HepG2 (cell line): ENCODE data around the gene TFF1. TPM values are rescaled to one million over a fixed set of nuclear protein-coding genes. Genes with fewer than 3 reads are reported as not detected.

Experiments used
- BHLHE40 ChIP-seq: IDR thresholded peaks from 2 replicates; pipeline ENCODE4 v1.6.1; 2011; ENCODE audit warnings: low read length, improper control_type of control experiment
- CBFB ChIP-seq: sonication (generic); formaldehyde crosslinking; IDR thresholded peaks from 2 replicates; pipeline ENCODE4 v1.4.0; 2020; ENCODE audit warnings: missing genetic modification reagents
- CC2D1A ChIP-seq: sonication (generic); formaldehyde crosslinking; IDR thresholded peaks from 2 replicates; pipeline ENCODE4 v1.8.1; 2023; ENCODE audit warnings: mild to moderate bottlenecking, missing genetic modification reagents
- EED ChIP-seq: sonication (generic); formaldehyde crosslinking; IDR thresholded peaks from 2 replicates; pipeline ENCODE4 v1.5.0; 2020; ENCODE audit warnings: mild to moderate bottlenecking, missing genetic modification reagents
- ELF3 ChIP-seq: IDR thresholded peaks from 2 replicates; pipeline ENCODE4 v1.6.1; 2016; ENCODE audit warnings: missing genetic modification reagents, missing compliant biosample characterization
- MXI1 ChIP-seq: IDR thresholded peaks from 3 replicates; pipeline ENCODE4 v1.6.1; 2012; ENCODE audit warnings: low read depth, low read length, inconsistent platforms, borderline replicate concordance
- MYC ChIP-seq: sonication (generic); formaldehyde crosslinking; IDR thresholded peaks from 2 replicates; pipeline ENCODE4 v1.9.0; 2021; ENCODE audit warnings: missing genetic modification reagents, borderline replicate concordance
- RBAK ChIP-seq: sonication (generic); formaldehyde crosslinking; IDR thresholded peaks from 2 replicates; pipeline ENCODE4 v1.5.1; 2020; ENCODE audit warnings: mild to moderate bottlenecking, missing genetic modification reagents
- SUZ12 ChIP-seq: fragments of 150-350 bp; IDR thresholded peaks from 2 replicates; pipeline ENCODE4 v1.6.1; 2014; ENCODE audit warnings: low read depth, low read length
- ZFP1 ChIP-seq: IDR thresholded peaks from 2 replicates; pipeline ENCODE4 v1.6.1; 2016
- ZNF24 ChIP-seq: fragments of 450-650 bp; IDR thresholded peaks from 2 replicates; pipeline ENCODE4 v1.6.1; 2017; ENCODE audit warnings: antibody characterized with exemption, mild to moderate bottlenecking
- ZNF30 ChIP-seq: sonication (generic); formaldehyde crosslinking; IDR thresholded peaks from 2 replicates; pipeline ENCODE4 v1.5.0; 2020; ENCODE audit warnings: mild to moderate bottlenecking, missing genetic modification reagents
- ZNF501 ChIP-seq: sonication (generic); formaldehyde crosslinking; IDR thresholded peaks from 2 replicates; pipeline ENCODE4 v1.5.1; 2020; ENCODE audit warnings: mild to moderate bottlenecking, moderate library complexity, missing genetic modification reagents
- ZNF547 ChIP-seq: sonication (generic); formaldehyde crosslinking; IDR thresholded peaks from 2 replicates; pipeline ENCODE4 v1.5.1; 2020; ENCODE audit warnings: mild to moderate bottlenecking, missing genetic modification reagents
- ZNF564 ChIP-seq: sonication (generic); formaldehyde crosslinking; IDR thresholded peaks from 2 replicates; pipeline ENCODE4 v1.8.1; 2023; ENCODE audit warnings: mild to moderate bottlenecking, missing genetic modification reagents
- ZNF567 ChIP-seq: sonication (generic); formaldehyde crosslinking; IDR thresholded peaks from 2 replicates; pipeline ENCODE4 v1.8.1; 2023; ENCODE audit warnings: mild to moderate bottlenecking, missing genetic modification reagents, borderline replicate concordance
- ZNF607 ChIP-seq: sonication (generic); formaldehyde crosslinking; IDR thresholded peaks from 2 replicates; pipeline ENCODE4 v1.5.1; 2020; ENCODE audit warnings: missing genetic modification reagents, mild to moderate bottlenecking, borderline replicate concordance
- polyA plus RNA-seq, 8 experiments: library from polyadenylated mRNA; depleted of rRNA in 3 of 8; stranded (reverse) in 7 of 8; unstranded in 1 of 8; fragments of >200 nt; fragmentation: Illumina TruSeq in 4 of 8; extraction: Trizol in 4 of 8; gene quantifications; 2 replicates each; pipeline versions ENCODE4 v1.2.1 to v1.2.3, GENCODE V29; 2011 to 2016; ENCODE audit warnings: low read depth in 4 of 8, missing spikeins in 1 of 8, mixed read lengths in 1 of 8; ENCODE audit not compliant: insufficient read depth in 1 of 8
- total RNA-seq, 5 experiments: library from RNA; depleted of rRNA; stranded (reverse); fragments of >200 nt; fragmentation: Illumina TruSeq; extraction: Trizol; gene quantifications; 2 replicates each; pipeline ENCODE4 v1.2.3, GENCODE V29; 2016; ENCODE audit warnings: low read depth in 1 of 5
- TF ChIP-seq, protein P1 (sequence below): IDR thresholded peaks from 2 replicates; pipeline ENCODE4 v1.6.1; 2018; ENCODE audit warnings: missing genetic modification reagents, mild to moderate bottlenecking, missing compliant biosample characterization
- TF ChIP-seq, protein P2 (sequence below): sonication (generic); formaldehyde crosslinking; IDR thresholded peaks from 2 replicates; pipeline ENCODE4 v1.5.0; 2020; ENCODE audit warnings: missing genetic modification reagents, mild to moderate bottlenecking, borderline replicate concordance
- TF ChIP-seq, protein P3 (sequence below): sonication (generic); formaldehyde crosslinking; IDR thresholded peaks from 2 replicates; pipeline ENCODE4 v1.5.1; 2020; ENCODE audit warnings: mild to moderate bottlenecking, missing genetic modification reagents
- TF ChIP-seq, protein P4 (sequence below): sonication (generic); formaldehyde crosslinking; IDR thresholded peaks from 2 replicates; pipeline ENCODE4 v1.5.1; 2020; ENCODE audit warnings: missing genetic modification reagents, mild to moderate bottlenecking, borderline replicate concordance
- TF ChIP-seq, protein P5 (sequence below): sonication (generic); formaldehyde crosslinking; IDR thresholded peaks from 2 replicates; pipeline ENCODE4 v1.5.1; 2020; ENCODE audit warnings: mild to moderate bottlenecking, missing genetic modification reagents, borderline replicate concordance
- TF ChIP-seq, protein P6 (sequence below): sonication (generic); formaldehyde crosslinking; IDR thresholded peaks from 2 replicates; pipeline ENCODE4 v1.4.0; 2020; ENCODE audit warnings: missing genetic modification reagents

Gene TFF1
- total and polyA plus RNA-seq, 2 of the 13 experiments (the other 11 are each of a cell fraction or from before 2014, with no cell fraction given), result 0.24 to 19.4 TPM

DNA sequence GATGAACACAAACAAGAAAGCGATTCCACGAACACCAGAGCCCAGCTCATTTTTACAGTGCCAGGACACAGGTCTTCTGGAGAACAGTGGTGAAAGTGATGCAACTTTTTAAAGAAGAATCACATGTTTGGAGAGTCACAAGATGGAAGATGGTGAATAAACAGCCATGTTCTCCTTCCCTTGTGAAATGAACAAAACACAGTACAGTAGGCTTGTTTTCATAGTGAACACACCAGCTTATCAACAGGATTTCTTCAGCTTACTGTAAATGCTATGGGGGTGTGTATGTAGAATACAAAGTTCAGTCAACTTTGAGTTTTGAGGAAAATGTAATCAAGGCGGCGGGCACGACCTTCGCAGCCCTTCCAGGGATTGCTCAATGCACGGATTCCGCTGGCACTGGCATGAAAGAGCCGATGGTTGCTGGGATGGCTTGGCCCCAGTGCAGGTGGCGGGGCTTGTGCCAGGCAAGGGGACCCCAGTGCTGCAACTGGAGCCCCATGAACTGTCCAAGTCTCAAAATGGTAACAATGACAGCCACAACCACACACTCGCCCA is 19.8 kb upstream of the TFF1 start (continued):
- TF ChIP-seq MXI1 (no peak), RBAK (CRISPR knock-in tag) (0 out of 2 replicates have a peak, but pooled peaks have one; percentile 32), MYC (no peak; the same call in 1 of the 2 replicates), BHLHE40 (no peak), CC2D1A (CRISPR knock-in tag) (no peak), ZNF607 (CRISPR knock-in tag) (peak; percentile 40; the same call in 1 of the 2 replicates), ZNF564 (CRISPR knock-in tag) (no peak; the same call in 1 of the 2 replicates), SUZ12 (no peak), ZNF24 (no peak), ELF3 (CRISPR knock-in tag) (peak; percentile 71), ZNF30 (CRISPR knock-in tag) (no peak), ZNF567 (no peak), ZFP1 (CRISPR knock-in tag) (peak; percentile 62; the same call in 1 of the 2 replicates), EED (no peak), CBFB (peak; percentile 71), ZNF547 (no peak), ZNF501 (CRISPR knock-in tag) (peak; percentile 62; the same call in 1 of the 2 replicates)
- TF ChIP-seq, protein P1, sequence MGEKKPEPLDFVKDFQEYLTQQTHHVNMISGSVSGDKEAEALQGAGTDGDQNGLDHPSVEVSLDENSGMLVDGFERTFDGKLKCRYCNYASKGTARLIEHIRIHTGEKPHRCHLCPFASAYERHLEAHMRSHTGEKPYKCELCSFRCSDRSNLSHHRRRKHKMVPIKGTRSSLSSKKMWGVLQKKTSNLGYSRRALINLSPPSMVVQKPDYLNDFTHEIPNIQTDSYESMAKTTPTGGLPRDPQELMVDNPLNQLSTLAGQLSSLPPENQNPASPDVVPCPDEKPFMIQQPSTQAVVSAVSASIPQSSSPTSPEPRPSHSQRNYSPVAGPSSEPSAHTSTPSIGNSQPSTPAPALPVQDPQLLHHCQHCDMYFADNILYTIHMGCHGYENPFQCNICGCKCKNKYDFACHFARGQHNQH (CRISPR knock-in tag), result peak; percentile 94
- TF ChIP-seq, protein P2, sequence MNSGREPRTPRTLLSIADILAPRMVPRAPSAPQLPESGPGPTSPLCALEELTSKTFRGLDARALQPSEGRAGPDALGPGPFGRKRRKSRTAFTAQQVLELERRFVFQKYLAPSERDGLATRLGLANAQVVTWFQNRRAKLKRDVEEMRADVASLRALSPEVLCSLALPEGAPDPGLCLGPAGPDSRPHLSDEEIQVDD (CRISPR knock-in tag), result no peak
- TF ChIP-seq, protein P3, sequence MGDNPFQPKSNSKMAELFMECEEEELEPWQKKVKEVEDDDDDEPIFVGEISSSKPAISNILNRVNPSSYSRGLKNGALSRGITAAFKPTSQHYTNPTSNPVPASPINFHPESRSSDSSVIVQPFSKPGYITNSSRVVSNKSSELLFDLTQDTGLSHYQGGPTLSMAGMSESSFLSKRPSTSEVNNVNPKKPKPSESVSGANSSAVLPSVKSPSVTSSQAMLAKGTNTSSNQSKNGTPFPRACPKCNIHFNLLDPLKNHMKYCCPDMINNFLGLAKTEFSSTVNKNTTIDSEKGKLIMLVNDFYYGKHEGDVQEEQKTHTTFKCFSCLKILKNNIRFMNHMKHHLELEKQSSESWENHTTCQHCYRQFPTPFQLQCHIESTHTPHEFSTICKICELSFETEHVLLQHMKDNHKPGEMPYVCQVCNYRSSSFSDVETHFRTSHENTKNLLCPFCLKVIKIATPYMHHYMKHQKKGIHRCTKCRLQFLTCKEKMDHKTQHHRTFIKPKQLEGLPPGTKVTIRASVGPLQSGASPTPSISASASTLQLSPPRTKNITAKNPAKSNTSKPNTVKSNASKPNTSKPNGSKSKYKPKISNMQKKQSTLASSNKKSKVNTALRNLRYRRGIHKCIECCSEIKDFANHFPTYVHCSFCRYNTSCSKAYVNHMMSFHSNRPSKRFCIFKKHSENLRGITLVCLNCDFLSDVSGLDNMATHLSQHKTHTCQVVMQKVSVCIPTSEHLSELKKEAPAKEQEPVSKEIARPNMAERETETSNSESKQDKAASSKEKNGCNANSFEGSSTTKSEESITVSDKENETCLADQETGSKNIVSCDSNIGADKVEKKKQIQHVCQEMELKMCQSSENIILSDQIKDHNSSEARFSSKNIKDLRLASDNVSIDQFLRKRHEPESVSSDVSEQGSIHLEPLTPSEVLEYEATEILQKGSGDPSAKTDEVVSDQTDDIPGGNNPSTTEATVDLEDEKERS (CRISPR knock-in tag), result peak; percentile 66; the same call in 1 of the 2 replicates
- TF ChIP-seq, protein P4, sequence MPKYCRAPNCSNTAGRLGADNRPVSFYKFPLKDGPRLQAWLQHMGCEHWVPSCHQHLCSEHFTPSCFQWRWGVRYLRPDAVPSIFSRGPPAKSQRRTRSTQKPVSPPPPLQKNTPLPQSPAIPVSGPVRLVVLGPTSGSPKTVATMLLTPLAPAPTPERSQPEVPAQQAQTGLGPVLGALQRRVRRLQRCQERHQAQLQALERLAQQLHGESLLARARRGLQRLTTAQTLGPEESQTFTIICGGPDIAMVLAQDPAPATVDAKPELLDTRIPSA, result no peak; the same call in 1 of the 2 replicates
- TF ChIP-seq, protein P5, sequence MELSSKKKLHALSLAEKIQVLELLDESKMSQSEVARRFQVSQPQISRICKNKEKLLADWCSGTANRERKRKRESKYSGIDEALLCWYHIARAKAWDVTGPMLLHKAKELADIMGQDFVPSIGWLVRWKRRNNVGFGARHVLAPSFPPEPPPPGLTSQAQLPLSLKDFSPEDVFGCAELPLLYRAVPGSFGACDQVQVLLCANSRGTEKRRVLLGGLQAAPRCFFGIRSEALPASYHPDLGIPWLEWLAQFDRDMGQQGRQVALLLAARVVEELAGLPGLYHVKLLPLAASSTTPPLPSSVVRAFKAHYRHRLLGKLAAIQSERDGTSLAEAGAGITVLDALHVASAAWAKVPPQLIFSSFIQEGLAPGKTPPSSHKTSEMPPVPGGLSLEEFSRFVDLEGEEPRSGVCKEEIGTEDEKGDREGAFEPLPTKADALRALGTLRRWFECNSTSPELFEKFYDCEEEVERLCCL (CRISPR knock-in tag), result no peak
- TF ChIP-seq, protein P6, sequence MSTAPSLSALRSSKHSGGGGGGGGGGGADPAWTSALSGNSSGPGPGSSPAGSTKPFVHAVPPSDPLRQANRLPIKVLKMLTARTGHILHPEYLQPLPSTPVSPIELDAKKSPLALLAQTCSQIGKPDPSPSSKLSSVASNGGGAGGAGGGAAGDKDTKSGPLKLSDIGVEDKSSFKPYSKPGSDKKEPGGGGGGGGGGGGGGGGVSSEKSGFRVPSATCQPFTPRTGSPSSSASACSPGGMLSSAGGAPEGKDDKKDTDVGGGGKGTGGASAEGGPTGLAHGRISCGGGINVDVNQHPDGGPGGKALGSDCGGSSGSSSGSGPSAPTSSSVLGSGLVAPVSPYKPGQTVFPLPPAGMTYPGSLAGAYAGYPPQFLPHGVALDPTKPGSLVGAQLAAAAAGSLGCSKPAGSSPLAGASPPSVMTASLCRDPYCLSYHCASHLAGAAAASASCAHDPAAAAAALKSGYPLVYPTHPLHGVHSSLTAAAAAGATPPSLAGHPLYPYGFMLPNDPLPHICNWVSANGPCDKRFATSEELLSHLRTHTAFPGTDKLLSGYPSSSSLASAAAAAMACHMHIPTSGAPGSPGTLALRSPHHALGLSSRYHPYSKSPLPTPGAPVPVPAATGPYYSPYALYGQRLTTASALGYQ (CRISPR knock-in tag), result peak; percentile 82
